Measurements from ENCODE around the gene DDI2. TPM values are rescaled to one million over a fixed set of nuclear protein-coding genes. Genes with fewer than 3 reads are reported as not detected.

Gene DDI2
- polyA plus RNA-seq, 1 experiment, result 6.4 TPM

DNA sequence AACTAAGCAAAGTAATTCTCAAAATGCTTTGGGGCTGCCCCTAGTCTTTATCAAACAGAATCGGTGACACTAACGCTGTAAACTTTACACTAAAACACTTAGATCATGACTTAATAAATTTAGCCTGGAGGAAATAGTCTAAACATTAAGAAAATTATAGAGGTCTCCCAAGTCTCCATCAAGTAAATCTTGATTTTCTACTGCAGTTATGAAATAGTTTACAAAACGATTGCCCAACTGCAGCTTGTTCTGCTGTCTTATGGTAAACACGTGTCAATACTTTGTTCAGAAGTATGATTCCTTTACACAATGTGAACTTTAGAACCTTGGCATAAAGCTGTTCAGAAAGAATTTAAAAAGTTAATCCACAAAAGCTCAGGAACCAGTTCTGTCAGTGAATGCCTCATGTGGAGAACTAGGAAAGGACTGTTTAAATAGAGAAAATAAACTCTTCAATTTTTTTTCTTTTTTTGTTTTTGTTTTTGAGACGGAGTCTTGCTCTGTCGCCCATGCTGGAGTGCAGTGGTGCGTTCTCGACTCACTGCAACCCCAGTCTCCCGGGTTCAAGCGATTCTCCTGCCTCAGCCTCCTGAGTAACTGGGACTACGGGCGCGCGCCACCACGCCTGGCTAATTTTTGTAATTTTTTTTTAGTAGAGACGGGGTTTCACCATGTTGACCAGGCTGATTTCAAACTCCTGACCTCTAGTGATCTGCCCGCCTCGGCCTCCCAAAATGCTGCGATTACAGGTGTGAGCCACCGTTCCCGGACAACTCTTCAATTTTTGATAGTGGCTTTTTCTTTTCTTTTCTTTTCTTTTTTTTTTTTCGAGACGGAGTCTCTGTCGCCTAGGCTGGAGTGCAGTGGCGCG, 1.6 kb downstream of the DDI2 start:
- Histone ChIP-seq H3K27me3 (ENCODE audit: control insufficient read depth, insufficient read depth, low read length) (no peaks in the 10 kb centered on the region), H3K4me3 (ENCODE audit: low read depth, low read length) (peak overlapping the region; percentile 90), H3K36me3 (ENCODE audit: control insufficient read depth, insufficient read depth, low read length) (no peaks in the 10 kb centered on the region)
- ChIA-PET POLR2A (no interaction called here), CTCF (interaction anchor here (1.1 to 1.5 kb wide), 5 partner anchors 14 to 173 kb away, joined by 3 to 5 read pairs (median 3); no protein-coding TSS in a partner anchor)
- TF ChIP-seq, protein P1, sequence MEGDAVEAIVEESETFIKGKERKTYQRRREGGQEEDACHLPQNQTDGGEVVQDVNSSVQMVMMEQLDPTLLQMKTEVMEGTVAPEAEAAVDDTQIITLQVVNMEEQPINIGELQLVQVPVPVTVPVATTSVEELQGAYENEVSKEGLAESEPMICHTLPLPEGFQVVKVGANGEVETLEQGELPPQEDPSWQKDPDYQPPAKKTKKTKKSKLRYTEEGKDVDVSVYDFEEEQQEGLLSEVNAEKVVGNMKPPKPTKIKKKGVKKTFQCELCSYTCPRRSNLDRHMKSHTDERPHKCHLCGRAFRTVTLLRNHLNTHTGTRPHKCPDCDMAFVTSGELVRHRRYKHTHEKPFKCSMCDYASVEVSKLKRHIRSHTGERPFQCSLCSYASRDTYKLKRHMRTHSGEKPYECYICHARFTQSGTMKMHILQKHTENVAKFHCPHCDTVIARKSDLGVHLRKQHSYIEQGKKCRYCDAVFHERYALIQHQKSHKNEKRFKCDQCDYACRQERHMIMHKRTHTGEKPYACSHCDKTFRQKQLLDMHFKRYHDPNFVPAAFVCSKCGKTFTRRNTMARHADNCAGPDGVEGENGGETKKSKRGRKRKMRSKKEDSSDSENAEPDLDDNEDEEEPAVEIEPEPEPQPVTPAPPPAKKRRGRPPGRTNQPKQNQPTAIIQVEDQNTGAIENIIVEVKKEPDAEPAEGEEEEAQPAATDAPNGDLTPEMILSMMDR (IDR thresholded peaks at IDR 0.05; ENCODE audit: insufficient read depth, low read depth, low read length), result no peak
- DNase-seq (ENCODE audit: low read depth), result peak; percentile 39

DNA sequence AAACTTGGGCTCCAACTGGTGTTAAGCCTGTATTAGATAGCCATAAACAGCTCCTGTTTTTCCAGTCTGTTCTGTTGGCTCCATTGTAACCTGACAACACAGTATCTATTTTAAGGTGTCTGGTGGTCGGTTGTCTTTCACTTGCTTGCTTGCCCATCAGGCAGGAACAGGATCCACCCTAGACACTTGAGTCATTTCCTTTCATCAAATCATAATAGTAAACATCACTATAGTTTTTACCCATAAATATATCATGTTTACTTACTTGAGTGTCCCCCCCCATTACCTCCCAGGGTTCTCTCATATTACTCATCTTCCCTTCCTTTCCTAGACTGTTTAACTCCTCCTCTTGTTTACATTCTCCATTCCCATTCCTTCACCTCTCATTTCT, 2.9 kb downstream of the DDI2 start:
- CTCF ChIA-PET, result interaction anchor here (0.7 to 1.1 kb wide), 3 partner anchors 94 to 235 kb away, joined by 3 read pairs; no protein-coding TSS in a partner anchor
- no peaks in the 10 kb centered on the region for H3K36me3 ChIP-seq (ENCODE audit: control insufficient read depth, insufficient read depth, low read length)
- POLR2A ChIA-PET, result no interaction called here
- H3K4me3 ChIP-seq (ENCODE audit: low read depth, low read length), result no peak overlapping the region
- TF ChIP-seq, protein P1 (IDR thresholded peaks at IDR 0.05; ENCODE audit: insufficient read depth, low read depth, low read length), result no peak
- no peaks in the 10 kb centered on the region for H3K27me3 ChIP-seq (ENCODE audit: control insufficient read depth, insufficient read depth, low read length)
- DNase-seq (ENCODE audit: low read depth), result no peak

DNA sequence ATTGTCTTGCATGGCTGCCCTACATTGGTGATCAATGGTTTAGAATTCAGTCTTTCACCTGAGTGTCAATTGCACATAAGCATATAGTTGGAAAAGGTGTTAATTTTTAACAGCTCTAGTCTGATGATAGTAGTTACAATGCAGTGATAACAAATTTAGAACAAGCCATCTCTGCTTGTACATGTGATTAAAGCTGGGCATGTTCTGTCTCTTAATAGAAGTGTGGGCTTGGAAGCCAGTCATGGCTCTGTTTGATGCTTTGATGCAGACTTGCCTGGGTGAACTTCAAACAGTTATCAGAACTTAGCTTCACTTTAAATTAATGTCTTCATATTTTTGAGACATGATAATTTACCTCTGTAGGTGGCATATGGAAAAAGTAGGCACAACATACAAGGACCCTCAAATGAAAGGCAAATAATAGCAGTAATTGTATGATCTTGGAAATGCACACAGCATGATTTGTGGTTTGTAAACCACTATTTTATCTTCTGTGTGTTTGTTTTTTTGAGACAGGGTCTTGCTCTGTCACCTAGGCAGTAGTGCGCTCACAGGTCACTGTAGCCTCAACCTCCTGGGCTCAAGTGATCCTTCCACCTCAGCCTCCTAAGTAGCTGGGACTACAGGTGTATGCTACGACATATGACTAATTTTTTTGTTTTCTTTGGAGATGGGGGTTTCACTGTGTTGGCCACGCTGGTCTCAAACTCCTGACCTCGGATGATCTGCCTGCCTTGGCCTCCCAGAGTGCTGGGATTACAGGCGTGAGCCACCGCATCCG, 3.8 kb downstream of the DDI2 start:
- TF ChIP-seq, protein P1 (IDR thresholded peaks at IDR 0.05; ENCODE audit: insufficient read depth, low read depth, low read length), result no peak

DNA sequence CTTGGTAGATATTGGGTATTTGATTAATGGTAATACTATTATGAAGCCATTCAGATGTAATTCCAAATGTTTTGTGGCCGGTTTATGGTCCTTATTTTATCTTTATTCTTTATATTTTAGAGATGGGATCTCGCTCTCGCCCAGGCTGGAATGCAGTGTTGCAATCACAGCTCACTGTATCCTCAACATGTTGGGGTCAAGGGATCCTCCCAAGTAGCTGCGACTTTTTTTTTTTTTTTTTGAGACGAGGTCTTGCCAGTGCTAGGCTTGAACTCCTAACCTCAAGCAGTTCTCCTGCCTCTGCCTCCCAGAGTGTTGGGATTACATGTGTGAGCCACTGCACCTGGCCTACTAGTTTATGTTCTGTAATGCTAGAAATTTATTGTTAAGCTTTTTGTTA, 4.7 kb downstream of the DDI2 start:
- POLR2A ChIA-PET, result no interaction called here
- Histone ChIP-seq H3K4me3 (ENCODE audit: low read depth, low read length) (no peak overlapping the region), H3K27me3 (ENCODE audit: control insufficient read depth, insufficient read depth, low read length) (no peaks in the 10 kb centered on the region), H3K36me3 (ENCODE audit: control insufficient read depth, insufficient read depth, low read length) (no peaks in the 10 kb centered on the region)
- DNase-seq (ENCODE audit: low read depth), result no peak
- TF ChIP-seq, protein P1 (IDR thresholded peaks at IDR 0.05; ENCODE audit: insufficient read depth, low read depth, low read length), result no peak
- CTCF ChIA-PET, result interaction anchor here (0.6 to 1.5 kb wide), 2 partner anchors 11 to 63 kb away, joined by 3 to 7 read pairs; no protein-coding TSS in a partner anchor

More for the DNA sequence above, 3.8 kb downstream of the DDI2 start:
- CTCF ChIA-PET, result interaction anchor here (0.7 to 1.1 kb wide), 2 partner anchors 10 to 93 kb away, joined by 3 read pairs; no protein-coding TSS in a partner anchor
- POLR2A ChIA-PET, result no interaction called here
- DNase-seq (ENCODE audit: low read depth), result no peak
- H3K27me3 ChIP-seq (ENCODE audit: control insufficient read depth, insufficient read depth, low read length), result no peaks in the 10 kb centered on the region
- H3K36me3 ChIP-seq (ENCODE audit: control insufficient read depth, insufficient read depth, low read length), result no peaks in the 10 kb centered on the region
- no peak overlapping the region for H3K4me3 ChIP-seq (ENCODE audit: low read depth, low read length)

All from BJ (cell line).